Prostate gland (tissue), 2 donors: ENCODE data around the gene SERINC3. TPM values are rescaled to one million over a fixed set of nuclear protein-coding genes. Genes with fewer than 3 reads are reported as not detected.

Experiments used
- DNase-seq: peaks from one replicate; pipeline ENCODE4 v3.0.0-alpha.2; 2019; ENCODE audit warnings: low spot score
- H3K27ac ChIP-seq, 2 donors: fragments of 200-600 bp; sonication (generic); 2 replicates each; pipeline ENCODE4 v1.5.1; 2017 to 2019
- H3K27me3 ChIP-seq: fragments of 200-600 bp; sonication (generic); replicated peaks from 2 replicates; pipeline ENCODE4 v1.5.1; 2019; ENCODE audit not compliant: insufficient read depth
- H3K36me3 ChIP-seq, 2 donors: fragments of 200-600 bp; sonication (generic); 1 replicate in 1 of 2; 2 replicates in 1 of 2; pipeline versions ENCODE4 v1.5.1 to v1.8.1; 2017 to 2019
- H3K4me1 ChIP-seq: fragments of 200-600 bp; sonication (generic); replicated peaks from 2 replicates; pipeline ENCODE4 v1.5.1; 2019
- H3K4me3 ChIP-seq, 2 donors: fragments of 200-600 bp; sonication (generic); 2 replicates each; pipeline ENCODE4 v1.5.1; 2017 to 2019
- H3K9me3 ChIP-seq: fragments of 200-600 bp; sonication (generic); 2 replicates; pipeline ENCODE4 v1.5.1; 2017
- POLR2A ChIP-seq: fragments of 450-650 bp; IDR thresholded peaks from one replicate; pipeline ENCODE4 v1.6.1; 2016; ENCODE audit warnings: antibody characterized with exemption, mild to moderate bottlenecking
- POLR2AphosphoS5 ChIP-seq: sonication (generic); formaldehyde crosslinking; IDR thresholded peaks from one replicate; pipeline ENCODE4 v1.6.1; 2017; ENCODE audit warnings: antibody characterized with exemption
- WGBS: methylation state at CpG from one replicate; pipeline ENCODE4 v1.1.5; 2018; 5-methylcytosine and 5-hydroxymethylcytosine counted together
- intact Hi-C: fragments of 100-400 bp; cut with DNase I; formaldehyde crosslinking; loops from one replicate; pipeline ENCODE4 v1.14.2; 2022
- total RNA-seq, 2 donors: library from RNA; depleted of rRNA; stranded (reverse); fragments of >200 nt; gene quantifications; one replicate each; pipeline ENCODE4 v1.1.0, GENCODE V29; 2016
- TF ChIP-seq, protein P1 (sequence below), 4 experiments: fragments of 200-600 bp in 2 of 4; fragments of 450-650 bp in 2 of 4; sonication (generic) in 2 of 4; IDR thresholded peaks; 1 replicate in 3 of 4; 2 replicates in 1 of 4; pipeline ENCODE4 v1.5.1; 2016 to 2019; ENCODE audit warnings: antibody characterized with exemption in 4 of 4, mild to moderate bottlenecking in 2 of 4, moderate library complexity in 2 of 4

Gene SERINC3
- total RNA-seq, 2 donors from 2014 or later, result 89.1 to 141 TPM

DNA sequence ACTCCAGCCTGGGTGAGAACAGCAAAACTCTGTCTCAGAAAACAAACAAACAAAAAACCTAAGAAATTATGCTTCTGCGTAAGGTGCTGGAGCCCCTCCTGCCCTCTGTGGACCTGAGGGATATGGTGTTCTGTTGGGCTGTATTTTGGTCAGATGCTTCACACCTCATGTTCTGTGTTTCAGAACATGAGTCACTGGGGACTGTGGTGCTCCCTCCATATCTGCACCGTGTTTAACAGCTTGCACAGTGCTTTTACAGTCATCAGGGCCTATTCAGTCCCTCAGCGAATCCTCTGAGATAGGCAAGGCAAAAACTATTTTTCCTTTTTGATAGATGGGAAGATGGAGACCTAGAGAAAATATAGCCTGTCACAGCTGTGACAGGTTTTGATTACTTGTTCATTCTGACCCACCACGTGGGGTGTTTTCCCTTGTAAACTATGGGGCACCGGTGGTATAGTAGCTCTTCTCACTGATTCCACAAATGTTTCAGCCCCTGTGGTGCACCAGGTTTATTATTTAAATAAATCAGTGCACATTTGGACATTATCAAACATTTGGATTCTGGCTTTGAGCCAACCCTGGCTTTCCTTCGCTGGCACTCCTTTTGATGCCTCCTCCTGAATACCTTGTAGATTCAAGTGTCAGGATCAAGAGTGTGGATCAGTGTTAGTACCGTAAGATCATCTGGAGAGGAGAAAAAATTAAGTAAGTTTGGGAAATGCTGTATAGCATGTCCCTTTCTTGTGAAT, 36.6 kb downstream of the SERINC3 start:
- no peak overlapping the region for H3K4me3 ChIP-seq
- no peak for DNase-seq
- no peaks in the 10 kb centered on the region for H3K27me3 ChIP-seq
- intact Hi-C loops, result no loop called here
- 77% methylated on average over 7 of the region's 7 CpGs for WGBS
- no peak for TF ChIP-seq POLR2A
- TF ChIP-seq POLR2AphosphoS5, result no peak
- TF ChIP-seq, protein P1, sequence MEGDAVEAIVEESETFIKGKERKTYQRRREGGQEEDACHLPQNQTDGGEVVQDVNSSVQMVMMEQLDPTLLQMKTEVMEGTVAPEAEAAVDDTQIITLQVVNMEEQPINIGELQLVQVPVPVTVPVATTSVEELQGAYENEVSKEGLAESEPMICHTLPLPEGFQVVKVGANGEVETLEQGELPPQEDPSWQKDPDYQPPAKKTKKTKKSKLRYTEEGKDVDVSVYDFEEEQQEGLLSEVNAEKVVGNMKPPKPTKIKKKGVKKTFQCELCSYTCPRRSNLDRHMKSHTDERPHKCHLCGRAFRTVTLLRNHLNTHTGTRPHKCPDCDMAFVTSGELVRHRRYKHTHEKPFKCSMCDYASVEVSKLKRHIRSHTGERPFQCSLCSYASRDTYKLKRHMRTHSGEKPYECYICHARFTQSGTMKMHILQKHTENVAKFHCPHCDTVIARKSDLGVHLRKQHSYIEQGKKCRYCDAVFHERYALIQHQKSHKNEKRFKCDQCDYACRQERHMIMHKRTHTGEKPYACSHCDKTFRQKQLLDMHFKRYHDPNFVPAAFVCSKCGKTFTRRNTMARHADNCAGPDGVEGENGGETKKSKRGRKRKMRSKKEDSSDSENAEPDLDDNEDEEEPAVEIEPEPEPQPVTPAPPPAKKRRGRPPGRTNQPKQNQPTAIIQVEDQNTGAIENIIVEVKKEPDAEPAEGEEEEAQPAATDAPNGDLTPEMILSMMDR (IDR thresholded peaks at IDR 0.05), result no peak
- H3K36me3 ChIP-seq, result peaks cover 0 to 10% of the 10 kb centered on the region in 2 donors
- peak overlapping the region in 1 of 2 donors; percentile 50 for H3K27ac ChIP-seq
- no peaks in the 10 kb centered on the region for H3K9me3 ChIP-seq
- no peaks in the 10 kb centered on the region for H3K4me1 ChIP-seq

DNA sequence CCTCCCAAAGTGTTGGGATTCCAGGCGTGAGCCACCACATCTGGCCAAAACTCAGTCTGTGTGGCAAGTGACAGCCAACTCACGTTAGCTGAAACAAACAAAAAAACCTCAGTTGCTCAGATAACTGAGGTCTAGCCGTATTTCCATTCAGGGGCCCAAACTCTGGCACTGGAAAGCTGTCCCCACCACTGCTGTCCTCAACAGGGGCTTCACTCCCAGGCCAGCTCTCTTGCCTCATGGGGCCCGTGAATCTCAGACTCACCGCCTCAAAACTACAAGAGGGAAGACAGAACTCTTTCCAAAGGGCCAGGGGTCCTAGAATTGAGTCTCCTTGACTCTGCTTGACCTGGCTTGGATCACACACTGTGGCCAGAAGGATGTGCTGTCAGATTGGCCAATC, 38.8 kb downstream of the SERINC3 start:
- 92% methylated on average over 5 of the region's 5 CpGs for WGBS
- no peak overlapping the region for H3K4me3 ChIP-seq
- no peak overlapping the region for H3K27ac ChIP-seq
- no peak for DNase-seq
- H3K27me3 ChIP-seq, result no peaks in the 10 kb centered on the region
- H3K4me1 ChIP-seq, result no peaks in the 10 kb centered on the region
- no peaks in the 10 kb centered on the region for H3K9me3 ChIP-seq
- H3K36me3 ChIP-seq, result no peaks in the 10 kb centered on the region
- intact Hi-C loops, result no loop called here
- TF ChIP-seq, protein P1 (IDR thresholded peaks at IDR 0.05), result no peak
- TF ChIP-seq POLR2AphosphoS5 (no peak), POLR2A (no peak)

DNA sequence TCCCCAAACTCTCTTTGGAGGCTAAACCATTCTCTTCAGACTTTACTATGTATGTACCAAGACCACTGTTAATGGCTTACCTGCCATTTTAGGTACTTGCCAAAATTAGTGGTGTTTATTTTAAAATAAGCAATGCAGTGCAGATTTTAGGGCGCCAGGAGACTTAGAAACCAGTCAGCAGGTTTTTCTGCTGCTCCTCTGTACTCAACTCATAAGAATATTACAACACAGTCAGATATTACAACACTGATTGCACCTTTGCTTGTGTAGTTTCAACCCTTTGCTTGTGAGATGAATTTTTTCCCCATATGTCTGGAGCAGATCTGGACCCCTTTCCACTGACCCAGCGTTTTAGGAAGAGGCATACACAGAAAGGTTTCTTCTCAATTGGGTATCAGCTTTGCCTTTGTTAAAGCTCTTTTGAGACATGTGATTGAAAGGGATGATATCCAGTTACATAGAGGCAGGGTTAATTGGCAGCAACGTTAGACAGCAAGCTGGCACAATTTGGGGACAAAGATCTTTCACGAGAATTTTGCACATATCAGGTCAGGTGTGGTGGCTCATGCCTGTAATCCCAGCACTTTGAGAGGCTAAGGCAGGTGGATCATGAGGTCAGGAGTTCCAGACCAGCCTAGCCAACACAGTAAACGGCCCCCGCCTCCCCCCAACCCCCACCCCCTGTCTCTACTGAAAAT, 40.0 kb downstream of the SERINC3 start:
- TF ChIP-seq, protein P1 (IDR thresholded peaks at IDR 0.05), result no peak
- TF ChIP-seq POLR2AphosphoS5 (no peak), POLR2A (no peak)
- DNase-seq, result no peak
- H3K36me3 ChIP-seq, result no peaks in the 10 kb centered on the region
- H3K27me3 ChIP-seq, result no peaks in the 10 kb centered on the region
- 67% methylated on average over 6 of the region's 6 CpGs for WGBS
- intact Hi-C loops, result no loop called here
- H3K4me3 ChIP-seq, result no peak overlapping the region
- no peaks in the 10 kb centered on the region for H3K4me1 ChIP-seq
- no peak overlapping the region for H3K27ac ChIP-seq
- H3K9me3 ChIP-seq, result no peaks in the 10 kb centered on the region

DNA sequence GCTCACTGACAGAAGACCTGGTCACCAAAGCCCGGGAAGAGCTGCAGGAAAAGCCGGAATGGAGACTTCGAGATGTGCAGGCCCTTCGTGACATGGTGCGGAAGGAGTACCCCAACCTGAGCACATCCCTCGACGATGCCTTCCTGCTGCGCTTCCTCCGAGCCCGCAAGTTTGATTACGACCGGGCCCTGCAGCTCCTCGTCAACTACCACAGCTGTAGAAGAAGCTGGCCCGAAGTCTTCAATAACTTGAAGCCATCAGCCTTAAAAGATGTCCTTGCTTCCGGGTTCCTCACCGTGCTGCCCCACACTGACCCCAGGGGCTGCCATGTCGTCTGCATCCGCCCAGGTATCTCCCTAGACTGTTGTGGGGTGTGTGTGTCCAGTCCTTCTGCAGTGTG, 41.8 kb downstream of the SERINC3 start:
- no peak for DNase-seq
- WGBS, result 92% methylated on average over 18 of the region's 18 CpGs
- Histone ChIP-seq H3K4me3 (no peak overlapping the region), H3K27me3 (no peaks in the 10 kb centered on the region), H3K27ac (no peak overlapping the region), H3K36me3 (no peaks in the 10 kb centered on the region), H3K9me3 (no peaks in the 10 kb centered on the region), H3K4me1 (no peaks in the 10 kb centered on the region)
- intact Hi-C loops, result no loop called here
- TF ChIP-seq, protein P1 (IDR thresholded peaks at IDR 0.05), result no peak
- no peak for TF ChIP-seq POLR2A
- no peak for TF ChIP-seq POLR2AphosphoS5
